T-cell (primary cell): ENCODE measurements around the gene YWHAH. TPM values are rescaled to one million over a fixed set of nuclear protein-coding genes. Genes with fewer than 3 reads are reported as not detected.

Source experiments
- ATAC-seq, 4 experiments: fragments of 200-7000 bp in 3 of 4; fragments of 150-1000 bp in 1 of 4; cut with Tn5 transposase; replicated peaks in 1 of 4; 1 replicate in 3 of 4; 2 replicates in 1 of 4; pipeline ENCODE4 v1.10.0; 2021; ENCODE audit warnings: moderate library complexity in 3 of 4, mild to moderate bottlenecking in 2 of 4, moderate number of reproducible peaks in 1 of 4
- CTCF ChIA-PET, 2 donors: fragments of 300-600 bp; sonication (Branson Sonifier 250); formaldehyde crosslinking; loops; one replicate each; lab custom pipeline; 2022; ENCODE audit warnings: antibody characterized with exemption in 2 of 2; lab: Charles Lee
- POLR2A ChIA-PET, 2 donors: fragments of 300-600 bp; sonication (Branson Sonifier 250); formaldehyde crosslinking; loops; one replicate each; lab custom pipeline; 2022; ENCODE audit warnings: antibody characterized with exemption in 2 of 2; lab: Charles Lee
- DNase-seq, 35 experiments: peaks; one replicate each; pipeline versions ENCODE4 v3.0.0 to v3.0.0-alpha.2; 2013 to 2023
- H3K27ac ChIP-seq: one replicate; pipeline ENCODE4 v1.5.1; 2013; ENCODE audit warnings: low read length
- H3K27me3 ChIP-seq, 2 experiments: replicated peaks in 1 of 2; 1 replicate in 1 of 2; 2 replicates in 1 of 2; pipeline versions ENCODE4 v1.6.1 to v1.7.0; 2013; ENCODE audit warnings: low read length in 1 of 2, mixed read lengths in 1 of 2; ENCODE audit not compliant: control insufficient read depth in 2 of 2, insufficient read depth in 2 of 2; ENCODE audit errors: extremely low read depth in 1 of 2
- H3K36me3 ChIP-seq, 2 donors: 1 replicate in 1 of 2; 2 replicates in 1 of 2; pipeline versions ENCODE4 v1.6.1 to v1.7.0; 2013; ENCODE audit warnings: low read length in 1 of 2; ENCODE audit not compliant: control insufficient read depth in 2 of 2, insufficient read depth in 1 of 2; ENCODE audit errors: extremely low read depth in 1 of 2
- H3K4me1 ChIP-seq, 2 experiments: 1 replicate in 1 of 2; 2 replicates in 1 of 2; pipeline versions ENCODE4 v1.6.1 to v1.7.0; 2013; ENCODE audit warnings: low read length in 2 of 2, mixed read lengths in 1 of 2; ENCODE audit not compliant: insufficient read depth in 2 of 2, control insufficient read depth in 1 of 2; ENCODE audit errors: extremely low read depth in 1 of 2
- H3K4me3 ChIP-seq, 2 donors: 1 replicate in 1 of 2; 2 replicates in 1 of 2; pipeline versions ENCODE4 v1.5.1 to v1.7.0; 2013; ENCODE audit warnings: mild to moderate bottlenecking in 2 of 2, low read length in 1 of 2, moderate library complexity in 1 of 2; ENCODE audit not compliant: control insufficient read depth in 1 of 2; ENCODE audit errors: extremely low read depth in 1 of 2
- H3K9me3 ChIP-seq: 2 replicates; pipeline ENCODE4 v1.7.0; 2013
- H3K27ac Mint-ChIP-seq, 2 donors: one replicate each; pipeline ENCODE4 v1.8.0; 2020 to 2021; ENCODE audit warnings: mild to moderate bottlenecking in 2 of 2, mixed read lengths in 2 of 2
- H3K27me3 Mint-ChIP-seq, 2 donors: one replicate each; pipeline ENCODE4 v1.8.0; 2021 to 2022; ENCODE audit warnings: mixed read lengths in 2 of 2
- H3K36me3 Mint-ChIP-seq: one replicate; pipeline ENCODE4 v1.8.0; 2021; ENCODE audit warnings: mixed read lengths
- H3K4me1 Mint-ChIP-seq, 3 donors: one replicate each; pipeline ENCODE4 v1.8.0; 2020 to 2022; ENCODE audit warnings: mixed read lengths in 3 of 3, mild to moderate bottlenecking in 1 of 3
- H3K4me3 Mint-ChIP-seq, 3 donors: one replicate each; pipeline ENCODE4 v1.8.0; 2020 to 2022; ENCODE audit warnings: mild to moderate bottlenecking in 3 of 3, mixed read lengths in 3 of 3, moderate library complexity in 3 of 3
- H3K9me3 Mint-ChIP-seq, 3 donors: one replicate each; pipeline ENCODE4 v1.8.0; 2020 to 2022; ENCODE audit warnings: mixed read lengths in 3 of 3
- WGBS: methylation state at CpG from one replicate; pipeline ENCODE4 v1.1.5; 2013; ENCODE audit warnings: missing lambda C conversion rate; ENCODE audit not compliant: insufficient coverage; 5-methylcytosine and 5-hydroxymethylcytosine counted together
- total RNA-seq, 35 experiments: library from RNA in 6 of 35; stranded (reverse) in 6 of 35; fragments of 120-200 nt in 1 of 35; gene quantifications; one replicate each; pipeline versions ENCODE4 v1.2.1 to v1.2.4 and lab custom pipeline; 2013 to 2026

YWHAH gene
- total RNA-seq, 5 donors from 2014 or later (not counting 1 experiment from before 2014, with no cell fraction given), result 17.7 to 49.5 (median 42.1) TPM

DNA sequence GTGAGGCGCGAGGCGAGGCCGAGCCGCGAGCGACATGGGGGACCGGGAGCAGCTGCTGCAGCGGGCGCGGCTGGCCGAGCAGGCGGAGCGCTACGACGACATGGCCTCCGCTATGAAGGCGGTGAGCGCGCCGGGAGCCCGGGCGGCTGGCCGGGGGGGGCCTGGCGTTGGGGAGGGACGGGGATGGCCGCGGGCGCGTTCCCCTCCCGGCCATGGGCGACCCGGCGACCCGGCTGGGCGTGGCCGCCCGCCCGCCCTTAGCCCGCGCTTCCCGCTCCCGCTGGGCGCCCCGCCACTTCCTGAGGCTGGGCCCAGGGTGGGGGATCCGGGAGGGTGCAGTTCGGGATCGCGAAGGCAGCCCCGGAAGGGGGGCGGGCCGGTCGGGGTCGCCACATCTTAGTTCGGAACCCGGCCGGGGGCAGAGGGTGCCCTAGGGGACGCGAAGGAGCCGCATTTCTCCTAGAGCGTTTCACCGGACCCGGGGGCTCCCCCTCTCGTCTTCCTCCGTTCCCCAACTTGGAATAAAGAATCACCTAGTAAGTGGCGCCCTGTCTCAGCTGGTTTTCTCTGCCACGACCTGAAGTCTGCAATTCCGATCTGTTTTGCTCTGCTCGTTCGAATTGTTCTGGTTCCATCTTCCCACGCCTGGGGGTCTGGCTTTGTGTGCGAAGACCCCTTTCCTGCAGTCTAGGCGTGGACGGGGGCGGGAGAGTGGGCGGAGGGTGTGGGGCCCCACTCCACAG, 536 bp downstream of the YWHAH start:
- Histone ChIP-seq H3K27me3 (no peaks in the 10 kb centered on the region), H3K36me3 (peaks cover 0 to 5% of the 10 kb centered on the region in 2 donors), H3K9me3 (no peaks in the 10 kb centered on the region), H3K4me1 (peaks cover 6 to 27% of the 10 kb centered on the region in 2 experiments), H3K4me3 (peak overlapping the region; percentile 58 to 79), H3K27ac (peak overlapping the region; percentile 88)
- Mint-ChIP-seq H3K4me3 (peak overlapping the region in 2 of 3 donors; percentile 41 to 50), H3K27me3 (no peaks in the 10 kb centered on the region), H3K9me3 (no peaks in the 10 kb centered on the region), H3K27ac (no peak overlapping the region), H3K4me1 (peaks cover 8 to 25% (median 17%) of the 10 kb centered on the region in 3 donors), H3K36me3 (peaks cover 3% of the 10 kb centered on the region)
- DNase-seq, result peak in 28 of 35 experiments; percentile 7 to 55 (median 26)
- CTCF ChIA-PET, result interaction anchor here in 1 of 2 donors (1.2 to 1.8 kb wide), 2 partner anchors 25 to 279 kb away, joined by 3 to 6 read pairs; no protein-coding TSS in a partner anchor
- under 1% methylated on average over 62 of the region's 76 CpGs for WGBS
- peak; percentile 28 to 51 (median 36) for ATAC-seq
- POLR2A ChIA-PET, result no interaction called here

DNA sequence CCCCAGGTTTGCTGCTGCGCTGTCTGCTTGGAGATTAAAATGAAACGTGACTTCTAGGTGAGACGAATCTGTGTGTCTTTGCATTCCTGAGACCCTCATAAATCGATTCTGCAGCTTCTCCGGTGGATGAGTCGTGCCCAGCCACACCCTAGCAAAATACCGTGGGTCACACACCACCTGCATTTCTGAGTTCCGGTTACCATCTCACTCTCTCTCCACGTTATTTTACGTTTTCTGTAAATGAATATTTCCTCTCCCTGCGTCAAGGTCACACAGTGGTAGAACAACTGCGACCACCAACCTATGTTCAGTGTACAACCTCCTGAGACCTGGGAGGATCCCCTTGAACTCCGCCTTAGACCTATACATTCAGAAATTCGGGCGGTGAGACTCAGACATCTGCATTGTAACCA, 1.1 kb downstream of the YWHAH start:
- ATAC-seq (no peak), DNase-seq (peak in 4 of 35 experiments; percentile 3 to 29 (median 17))
- CTCF ChIA-PET, result interaction anchor here in 1 of 2 donors (0.7 to 1.8 kb wide), 3 partner anchors 11 to 280 kb away, joined by 3 to 6 read pairs (median 3); no protein-coding TSS in a partner anchor
- Histone ChIP-seq H3K36me3 (peaks cover 0 to 8% of the 10 kb centered on the region in 2 donors), H3K4me1 (peaks cover 6 to 28% of the 10 kb centered on the region in 2 experiments), H3K9me3 (no peaks in the 10 kb centered on the region), H3K27me3 (no peaks in the 10 kb centered on the region), H3K27ac (peak overlapping the region; percentile 88), H3K4me3 (peak overlapping the region; percentile 58 to 79)
- Mint-ChIP-seq H3K27me3 (no peaks in the 10 kb centered on the region), H3K27ac (no peak overlapping the region), H3K4me1 (peaks cover 8 to 25% (median 20%) of the 10 kb centered on the region in 3 donors), H3K9me3 (no peaks in the 10 kb centered on the region), H3K4me3 (no peak overlapping the region), H3K36me3 (peaks cover 3% of the 10 kb centered on the region)
- POLR2A ChIA-PET, result no interaction called here
- WGBS, result 2% methylated on average over 10 of the region's 15 CpGs

DNA sequence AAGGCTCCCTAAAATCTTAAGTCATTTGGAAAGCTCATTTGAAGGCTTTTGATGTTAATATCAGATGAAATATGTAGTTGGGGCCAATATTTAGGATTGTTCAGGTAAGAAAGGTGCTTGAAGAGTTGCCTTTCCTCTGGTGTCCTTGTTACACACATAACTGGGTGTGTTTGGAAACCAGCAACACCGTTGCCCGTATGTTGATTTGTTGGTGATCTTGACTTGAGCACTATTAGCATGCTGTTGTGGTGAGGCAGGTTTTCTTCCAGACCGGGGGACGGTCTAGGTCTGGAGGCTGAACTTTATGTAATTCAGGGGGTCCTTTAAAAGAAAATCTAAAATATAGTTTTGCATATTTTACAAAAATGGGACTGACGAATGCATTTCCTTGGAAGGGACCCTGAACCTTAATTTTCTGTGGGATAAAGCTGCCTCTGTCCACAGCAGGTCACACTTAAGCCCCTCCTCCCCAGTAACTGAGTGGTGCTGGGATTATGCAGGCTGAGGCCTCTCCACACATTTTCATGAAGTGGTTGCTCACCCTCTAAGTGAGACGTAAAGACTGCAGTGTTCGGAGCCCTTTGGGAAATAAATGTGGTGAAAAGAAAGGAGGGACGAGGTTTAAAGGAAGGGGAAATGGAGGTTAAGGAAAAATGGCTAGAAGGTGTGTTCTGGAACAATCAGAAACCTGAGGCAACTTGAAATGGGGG, 1.8 kb downstream of the YWHAH start:
- Mint-ChIP-seq H3K36me3 (peaks cover 3% of the 10 kb centered on the region), H3K4me3 (no peak overlapping the region), H3K9me3 (no peaks in the 10 kb centered on the region), H3K27ac (no peak overlapping the region), H3K27me3 (no peaks in the 10 kb centered on the region), H3K4me1 (peaks cover 12 to 28% (median 24%) of the 10 kb centered on the region in 3 donors)
- CTCF ChIA-PET, result interaction anchor here in 1 of 2 donors (0.7 to 1.8 kb wide), 3 partner anchors 10 to 280 kb away, joined by 3 to 6 read pairs (median 3); no protein-coding TSS in a partner anchor
- no peaks in the 10 kb centered on the region for H3K27me3 ChIP-seq
- POLR2A ChIA-PET, result interaction anchor here in 1 of 2 donors (0.7 kb wide), 1 partner anchor 696 kb away, joined by 3 read pairs; no protein-coding TSS in a partner anchor
- H3K9me3 ChIP-seq, result no peaks in the 10 kb centered on the region
- H3K4me1 ChIP-seq, result peaks cover 6 to 31% of the 10 kb centered on the region in 2 experiments
- WGBS, result 75% methylated on average over 2 of the region's 8 CpGs
- no peak for ATAC-seq
- DNase-seq, result peak in 1 of 35 experiments; percentile 22
- peaks cover 0 to 10% of the 10 kb centered on the region in 2 donors for H3K36me3 ChIP-seq
- peak overlapping the region; percentile 88 for H3K27ac ChIP-seq
- peak overlapping the region in 1 of 2 donors; percentile 79 for H3K4me3 ChIP-seq

DNA sequence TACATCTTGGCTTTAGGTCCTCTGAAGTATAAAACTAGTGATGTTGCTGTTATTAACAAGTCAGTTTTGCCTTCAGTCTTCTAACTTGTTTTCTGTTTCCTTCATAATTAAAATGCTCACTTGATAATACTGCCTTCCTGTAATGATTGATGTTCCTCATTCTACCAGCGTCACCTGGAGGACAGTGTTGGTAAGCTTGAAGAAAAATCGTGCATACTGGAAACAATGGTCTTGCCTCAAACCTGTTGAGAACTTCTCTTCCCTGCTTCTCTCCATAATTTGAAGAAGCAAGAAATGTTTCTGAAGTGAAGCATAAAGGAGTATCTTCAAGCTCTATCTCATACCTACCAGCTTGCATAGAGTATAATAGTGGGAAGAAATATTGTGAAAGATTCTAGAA, 3.0 kb downstream of the YWHAH start:
- Histone ChIP-seq H3K9me3 (no peaks in the 10 kb centered on the region), H3K4me1 (peaks cover 6 to 37% of the 10 kb centered on the region in 2 experiments), H3K36me3 (peaks cover 0 to 10% of the 10 kb centered on the region in 2 donors), H3K27ac (peak overlapping the region; percentile 88), H3K4me3 (no peak overlapping the region), H3K27me3 (no peaks in the 10 kb centered on the region)
- Mint-ChIP-seq H3K4me1 (peaks cover 21 to 36% (median 35%) of the 10 kb centered on the region in 3 donors), H3K27ac (peak overlapping the region; percentile 83 to 84), H3K9me3 (no peaks in the 10 kb centered on the region), H3K27me3 (no peaks in the 10 kb centered on the region), H3K36me3 (peaks cover 3% of the 10 kb centered on the region), H3K4me3 (peak overlapping the region in 1 of 3 donors; percentile 1)
- ChIA-PET CTCF (interaction anchor here in 1 of 2 donors (0.5 to 2.3 kb wide), 6 partner anchors 75 to 1869 kb away, joined by 3 to 17 read pairs (median 3); partner anchors contain the start of gene PISD), POLR2A (interaction anchor here in 1 of 2 donors (0.6 kb wide), 1 partner anchor 53 kb away, joined by 5 read pairs; no protein-coding TSS in a partner anchor)
- peak in 19 of 35 experiments; percentile 14 to 77 (median 34) for DNase-seq
- WGBS, result no CpG with 5 or more reads among the region's 2 CpGs
- peak; percentile 28 to 54 (median 30) for ATAC-seq

DNA sequence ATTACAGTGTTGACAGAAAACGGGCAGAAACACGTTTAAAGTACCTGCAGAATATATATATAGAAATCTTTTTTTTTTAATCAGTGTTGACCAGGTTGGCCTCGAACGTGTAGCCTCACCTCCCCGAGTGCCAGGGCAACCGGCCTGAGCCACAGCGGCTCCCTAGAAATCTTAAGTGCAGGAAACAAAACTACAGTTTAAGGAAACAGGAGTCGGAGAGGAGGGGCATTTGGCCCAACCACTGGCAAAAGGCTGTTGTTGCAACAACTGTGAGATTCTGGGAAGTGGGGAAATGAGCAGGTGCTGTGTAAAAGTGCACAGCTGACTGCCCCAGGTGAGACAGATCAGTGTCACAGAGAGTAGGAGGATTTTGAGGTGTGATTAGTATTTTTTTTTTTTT, 3.7 kb downstream of the YWHAH start:
- Histone ChIP-seq H3K27me3 (no peaks in the 10 kb centered on the region), H3K36me3 (peaks cover 0 to 10% of the 10 kb centered on the region in 2 donors), H3K4me3 (no peak overlapping the region), H3K4me1 (peaks cover 7 to 37% of the 10 kb centered on the region in 2 experiments), H3K27ac (no peak overlapping the region), H3K9me3 (no peaks in the 10 kb centered on the region)
- H3K4me3 Mint-ChIP-seq, result no peak overlapping the region
- H3K4me1 Mint-ChIP-seq, result peaks cover 23 to 43% (median 40%) of the 10 kb centered on the region in 3 donors
- peaks cover 3% of the 10 kb centered on the region for H3K36me3 Mint-ChIP-seq
- CTCF ChIA-PET, result interaction anchor here in 1 of 2 donors (0.6 to 2.3 kb wide), 6 partner anchors 9 to 286 kb away, joined by 3 to 17 read pairs (median 5); partner anchors contain the start of gene PISD
- POLR2A ChIA-PET, result no interaction called here
- H3K27ac Mint-ChIP-seq, result peak overlapping the region in 1 of 2 donors; percentile 34
- ATAC-seq, result no peak
- no peak for DNase-seq
- no peaks in the 10 kb centered on the region for H3K27me3 Mint-ChIP-seq
- WGBS, result 90% methylated on average over 3 of the region's 8 CpGs
- H3K9me3 Mint-ChIP-seq, result no peaks in the 10 kb centered on the region
